GM18870 (cell line): ENCODE data around the gene COL6A3.

Experiments used
- ATAC-seq: cut with Tn5 transposase; IDR thresholded peaks from one replicate; pipeline ENCODE4 v1.9.1; 2021; ENCODE audit warnings: moderate library complexity; ENCODE audit not compliant: unreplicated experiment

The COL6A3 gene

DNA sequence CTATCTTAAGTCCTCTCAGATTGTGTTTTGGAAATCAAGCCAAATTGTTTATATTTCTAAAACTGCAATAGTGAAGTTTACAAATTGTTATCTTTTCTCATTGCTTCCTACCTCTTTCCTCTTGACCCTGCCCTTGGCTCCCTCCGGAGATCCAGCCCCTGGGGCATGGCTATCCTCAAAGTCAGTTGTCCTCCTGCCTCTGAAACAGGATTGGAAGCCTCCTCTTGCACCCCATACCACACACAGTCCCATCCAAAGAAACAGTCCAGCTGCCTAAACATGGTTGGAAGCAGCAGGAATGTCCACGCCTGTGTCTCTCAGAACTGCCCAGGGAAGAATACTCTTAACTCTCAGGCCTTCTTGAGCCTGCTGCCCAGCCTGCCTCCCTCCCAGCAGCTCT lies 30.1 kb upstream of the COL6A3 start:
- ATAC-seq: no peak

DNA sequence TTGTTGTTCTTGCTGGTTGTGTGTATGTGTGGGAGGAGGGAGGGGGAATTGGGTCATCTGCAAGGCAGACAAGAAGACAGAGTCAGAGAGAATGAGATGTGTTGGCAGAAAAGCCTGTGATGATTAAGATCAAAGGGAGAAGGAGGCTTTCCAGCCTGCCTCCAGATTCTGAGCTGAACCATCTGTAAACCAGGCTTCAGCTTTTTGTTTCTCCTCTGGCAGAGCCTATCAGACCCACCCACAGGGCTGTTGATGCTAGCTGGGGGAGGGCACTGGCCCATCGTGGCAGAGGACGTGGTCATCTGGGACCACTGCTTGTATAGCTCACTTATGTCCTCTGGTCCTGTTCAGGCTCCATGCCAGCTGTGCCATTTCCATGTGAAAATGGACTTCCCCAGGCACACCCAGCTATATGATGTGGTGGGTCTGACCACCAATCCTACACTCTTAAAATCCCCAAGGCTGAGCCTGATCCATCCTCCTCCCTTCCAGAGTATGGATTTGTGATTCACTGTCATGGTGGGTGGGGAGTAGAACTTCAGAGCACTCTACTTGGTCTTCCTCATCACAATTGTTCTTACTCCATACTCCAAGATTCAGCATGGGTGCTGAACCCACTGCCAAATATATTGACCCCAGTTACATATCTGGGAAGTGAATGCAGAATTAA lies 27.8 kb upstream of the COL6A3 start:
- no peak for ATAC-seq

DNA sequence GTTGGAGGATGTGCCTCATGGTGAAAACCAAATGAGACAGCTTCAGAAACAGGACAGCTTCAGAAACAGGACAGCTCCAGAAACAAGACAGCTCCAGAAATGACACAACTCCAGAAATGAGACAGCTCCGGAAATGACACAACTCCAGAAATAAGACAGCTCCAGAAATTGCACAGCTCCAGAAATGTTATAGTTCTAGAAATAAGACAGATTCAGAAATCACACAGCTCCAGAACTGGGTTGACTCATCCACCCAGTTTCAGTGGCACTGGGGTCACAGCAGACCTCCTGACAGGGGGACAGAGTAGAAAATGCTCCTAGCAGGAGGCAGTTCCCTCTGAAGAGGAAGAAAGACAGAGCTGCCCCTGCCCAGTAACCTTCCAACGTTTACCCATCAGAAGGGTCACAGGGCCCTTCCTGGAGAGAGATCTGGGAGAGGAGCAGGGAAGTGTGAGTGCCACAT lies 26.9 kb upstream of the COL6A3 start:
- ATAC-seq: no peak

DNA sequence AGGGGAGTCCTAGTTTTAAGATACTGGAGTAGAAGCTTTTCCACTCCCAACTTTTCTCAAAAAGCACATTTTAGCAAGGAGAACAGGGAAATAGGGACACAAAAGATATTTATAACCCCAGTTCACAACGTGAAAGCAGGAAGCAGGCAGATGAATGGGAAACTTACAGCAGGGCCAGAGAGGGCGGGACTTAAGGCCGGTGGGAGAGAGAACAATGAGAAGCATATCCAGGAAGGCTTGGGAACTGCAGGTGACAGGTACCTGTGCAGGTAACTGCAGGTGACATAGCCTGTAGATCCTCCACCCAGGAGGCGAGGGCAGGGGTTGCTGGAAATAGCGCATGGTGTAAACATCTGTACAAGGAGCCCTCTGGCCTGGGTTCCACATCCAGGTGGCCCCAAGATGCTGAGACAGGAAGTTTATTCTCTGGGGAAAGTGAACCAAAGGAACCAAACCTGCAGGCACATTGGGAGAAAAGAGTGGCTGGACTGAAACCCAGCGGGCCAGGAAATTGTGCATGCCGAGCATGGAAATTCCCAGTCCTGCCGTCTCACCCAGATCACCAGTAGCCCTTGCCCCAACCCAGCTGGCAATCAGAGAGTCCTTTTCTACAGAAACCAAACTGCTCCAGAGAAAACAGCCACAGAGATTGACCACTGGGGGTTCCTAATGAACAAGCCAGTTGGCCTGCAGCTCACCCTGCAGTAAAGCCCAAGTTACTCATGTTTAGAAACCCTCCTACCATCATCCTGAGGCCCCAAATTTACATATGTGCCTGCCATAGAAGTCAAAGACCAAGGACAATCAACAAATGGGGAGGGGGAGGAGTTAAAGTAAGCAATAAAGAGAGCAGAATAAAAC lies 24.3 kb upstream of the COL6A3 start:
- ATAC-seq: no peak

DNA sequence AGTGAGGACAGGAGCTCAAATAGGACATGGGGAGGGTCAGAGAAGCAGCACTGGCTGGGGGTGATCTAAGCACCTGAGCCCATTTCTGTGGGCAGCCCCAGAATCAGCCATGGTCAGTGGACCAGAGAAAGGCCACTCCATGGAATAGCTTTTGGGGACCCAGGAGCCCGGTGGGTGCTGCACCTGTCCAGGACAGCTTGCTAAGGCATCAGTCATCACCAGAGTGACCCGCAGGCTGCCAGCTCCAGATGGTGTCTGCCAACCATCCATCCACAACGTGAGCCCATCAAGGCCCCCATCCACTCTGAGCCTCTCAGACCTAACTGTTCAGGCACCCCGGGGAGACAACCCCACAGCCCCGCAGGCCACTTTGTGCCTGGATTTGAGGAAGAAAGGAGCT lies 23.6 kb upstream of the COL6A3 start:
- no peak for ATAC-seq

DNA sequence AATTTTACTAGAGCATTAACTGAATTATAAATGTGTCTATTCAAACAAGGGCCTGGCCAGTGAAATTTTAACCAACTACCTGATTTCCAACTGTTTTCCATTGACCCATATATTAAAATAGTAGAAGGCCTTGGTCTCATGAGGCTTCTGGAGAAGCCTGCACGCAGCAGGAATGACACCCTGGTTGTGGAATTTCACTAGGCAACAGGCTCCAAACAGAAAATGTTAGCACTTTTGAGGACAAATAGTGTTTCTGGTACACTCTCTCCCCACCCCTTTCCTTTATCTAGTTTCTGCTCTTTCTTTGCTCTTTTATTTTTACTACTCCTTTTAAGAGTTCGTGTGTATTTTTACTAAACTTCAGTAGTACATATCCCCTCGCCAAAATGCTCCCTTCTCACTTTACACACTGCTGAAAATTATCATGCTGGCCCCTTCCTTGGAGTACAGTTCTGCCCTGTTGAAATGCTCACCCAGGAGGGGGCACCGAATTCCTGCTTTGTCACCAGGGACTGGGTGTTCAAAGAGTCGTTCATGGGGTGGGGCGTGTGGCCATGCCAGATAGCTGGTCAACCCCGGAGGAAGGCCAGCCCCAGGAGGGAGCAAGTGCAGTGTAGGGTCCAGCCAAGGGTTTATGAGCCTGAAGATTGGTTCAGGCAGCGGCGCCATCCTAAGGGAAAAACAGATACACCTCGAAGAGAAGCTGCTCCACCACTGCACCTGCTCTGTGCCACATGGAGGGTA lies 22.1 kb upstream of the COL6A3 start:
- no peak for ATAC-seq

DNA sequence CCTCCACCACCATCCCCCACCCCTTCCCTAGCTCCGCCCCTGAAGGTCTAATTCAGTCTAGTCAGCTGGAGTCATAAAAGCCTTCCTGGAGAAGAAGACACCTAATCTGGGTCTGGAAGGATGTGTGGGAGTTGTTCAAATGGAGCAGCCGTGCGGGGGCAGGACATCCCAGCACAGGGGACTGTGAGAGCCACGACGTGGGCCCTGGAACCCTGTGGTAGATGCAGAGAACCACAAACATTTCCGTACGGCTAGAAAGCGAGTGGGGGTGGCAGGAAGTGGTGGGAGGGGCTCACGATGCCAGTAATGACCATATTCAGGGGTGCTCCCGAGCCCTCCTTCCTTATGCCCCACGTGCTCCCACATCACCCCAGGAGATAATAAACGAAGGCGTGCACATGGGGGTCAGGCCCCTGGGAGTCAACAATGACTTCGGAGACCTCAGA lies 20.9 kb upstream of the COL6A3 start:
- no peak for ATAC-seq

DNA sequence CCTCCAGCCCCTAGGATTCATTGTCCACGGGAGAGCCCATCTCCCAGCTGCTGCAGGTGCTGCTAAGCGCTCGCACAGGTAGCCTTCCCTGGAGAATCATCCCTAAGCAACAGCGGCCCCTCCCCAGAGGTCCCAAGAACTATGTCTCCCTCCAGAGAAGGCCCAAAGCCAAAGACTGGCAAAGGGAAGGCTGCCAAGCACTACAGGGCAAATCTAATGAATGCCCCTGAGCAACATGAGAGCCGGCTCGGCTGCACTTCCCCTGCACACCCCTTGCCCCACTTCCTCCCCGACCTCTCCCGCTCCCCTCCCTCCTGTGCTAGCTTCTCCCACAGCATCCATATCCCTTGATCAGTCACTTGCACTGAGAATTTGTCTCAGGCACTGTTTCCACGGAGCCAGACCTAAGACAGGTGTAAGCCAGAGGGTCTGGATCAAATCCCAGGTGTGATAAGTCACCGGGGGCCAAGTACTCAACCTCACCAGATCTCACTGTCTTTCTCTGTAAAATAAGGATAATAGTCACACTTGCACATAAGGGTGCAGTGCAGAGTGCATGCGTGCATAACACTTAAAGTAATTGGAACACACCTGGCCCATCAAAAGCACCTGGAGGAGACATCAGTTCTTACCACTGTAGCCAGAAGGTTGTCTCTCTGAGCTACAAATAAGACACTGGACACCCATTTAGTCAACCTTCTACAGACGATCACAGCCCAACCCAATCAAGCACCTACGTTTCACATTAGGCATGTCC lies 20.1 kb upstream of the COL6A3 start:
- ATAC-seq: no peak

DNA sequence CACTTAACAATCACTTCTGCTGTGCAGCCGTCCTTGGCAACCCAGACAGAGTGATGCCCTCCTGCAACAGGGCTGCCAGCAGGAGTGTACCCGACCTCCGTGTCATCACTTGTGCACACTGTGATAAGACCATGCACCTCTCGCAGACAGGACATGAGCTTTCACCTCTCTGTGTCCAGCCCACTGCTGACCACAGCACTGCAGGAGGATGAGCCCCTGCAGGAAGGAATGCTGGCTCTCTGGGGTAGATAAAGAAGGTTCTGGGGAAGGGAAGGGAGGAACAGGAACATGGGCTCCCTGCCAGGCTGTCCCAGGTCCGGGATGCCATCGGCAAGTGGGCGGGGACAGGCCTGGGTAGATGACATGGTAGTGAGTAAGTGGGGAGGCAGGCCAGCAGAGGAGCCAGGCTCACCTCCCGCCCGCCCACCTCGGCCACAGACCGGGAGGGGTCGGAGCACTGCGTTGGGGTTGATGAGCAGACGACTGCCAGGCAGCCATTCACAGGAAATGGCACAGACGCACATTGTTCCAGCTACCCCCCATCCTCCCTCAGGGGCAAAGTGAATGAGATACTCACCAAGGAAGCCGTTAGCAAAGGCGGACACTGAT lies 18.6 kb upstream of the COL6A3 start:
- no peak for ATAC-seq

DNA sequence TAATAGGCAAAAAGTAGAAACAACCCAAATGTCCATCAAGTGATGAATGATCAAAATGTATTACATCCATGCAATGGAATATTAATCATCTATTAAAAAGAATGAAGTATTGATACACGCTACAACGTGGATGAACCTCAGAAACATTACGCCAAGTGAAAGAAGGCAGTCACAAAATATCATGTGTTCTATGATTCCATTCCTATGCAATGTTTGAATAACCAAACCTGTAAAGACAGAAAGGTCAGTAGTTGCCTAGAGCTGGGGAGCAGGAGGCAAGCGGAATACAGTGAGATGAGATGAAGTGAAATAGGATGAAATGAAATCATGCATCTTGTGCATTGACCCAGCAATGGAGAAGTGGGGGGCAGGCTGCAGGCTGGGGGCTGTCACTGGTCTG lies 17.9 kb upstream of the COL6A3 start:
- ATAC-seq: no peak

DNA sequence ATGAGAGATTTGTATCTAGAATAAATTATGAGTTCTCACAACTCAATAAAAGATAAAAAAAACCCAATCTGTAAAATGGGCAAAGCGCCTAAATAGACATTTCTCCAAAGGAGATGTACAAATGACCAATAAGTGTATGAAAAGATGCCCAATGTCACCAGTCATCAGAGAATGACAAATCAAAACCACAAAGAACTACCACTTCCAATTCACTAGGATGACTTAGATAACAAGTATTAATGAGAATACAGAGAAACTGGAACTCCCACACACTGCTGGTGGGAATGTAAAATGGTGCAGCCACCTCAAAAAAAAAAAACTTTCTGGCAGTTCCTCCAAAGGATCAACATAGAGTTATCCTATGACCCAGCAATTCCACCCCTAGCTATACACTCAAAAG lies 17.4 kb upstream of the COL6A3 start:
- ATAC-seq: no peak

DNA sequence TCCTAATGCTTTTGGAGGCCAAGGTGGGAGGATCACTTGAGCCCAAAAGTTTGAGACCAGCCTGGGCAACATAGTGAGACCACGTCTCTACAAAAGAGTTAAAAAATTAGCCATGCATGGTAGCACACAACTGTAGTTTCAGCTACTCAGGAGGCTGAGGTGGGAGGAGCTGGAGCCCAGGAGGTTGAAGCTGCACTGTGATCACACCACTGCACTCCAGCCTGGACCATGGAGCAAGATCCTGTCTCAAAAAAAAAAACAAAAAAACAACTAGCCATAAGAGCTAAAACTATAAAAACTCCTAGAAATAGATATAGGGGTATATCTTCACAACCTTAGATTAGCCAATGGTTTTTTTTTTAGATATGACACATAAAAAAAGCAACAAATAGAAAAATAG lies 16.9 kb upstream of the COL6A3 start:
- no peak for ATAC-seq

DNA sequence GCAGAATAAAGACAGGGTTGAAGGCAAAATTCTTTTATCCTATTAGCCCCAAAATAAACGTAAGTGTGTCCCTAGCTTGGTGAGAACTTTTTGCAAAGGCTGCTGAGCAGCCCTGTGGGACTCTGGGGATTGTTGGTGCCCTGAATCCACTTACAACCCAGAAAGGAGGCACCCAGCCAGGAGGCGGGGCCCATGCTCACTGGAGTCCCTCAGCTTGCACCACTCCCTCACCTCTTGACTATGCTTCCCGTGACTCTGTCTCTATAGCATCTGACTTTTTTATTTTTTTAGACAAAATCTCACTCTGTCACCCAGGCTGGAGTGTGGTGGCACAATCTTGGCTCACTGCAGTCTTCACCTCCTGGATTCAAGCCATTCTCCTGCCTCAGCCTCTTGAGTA lies 15.8 kb upstream of the COL6A3 start:
- ATAC-seq: no peak

DNA sequence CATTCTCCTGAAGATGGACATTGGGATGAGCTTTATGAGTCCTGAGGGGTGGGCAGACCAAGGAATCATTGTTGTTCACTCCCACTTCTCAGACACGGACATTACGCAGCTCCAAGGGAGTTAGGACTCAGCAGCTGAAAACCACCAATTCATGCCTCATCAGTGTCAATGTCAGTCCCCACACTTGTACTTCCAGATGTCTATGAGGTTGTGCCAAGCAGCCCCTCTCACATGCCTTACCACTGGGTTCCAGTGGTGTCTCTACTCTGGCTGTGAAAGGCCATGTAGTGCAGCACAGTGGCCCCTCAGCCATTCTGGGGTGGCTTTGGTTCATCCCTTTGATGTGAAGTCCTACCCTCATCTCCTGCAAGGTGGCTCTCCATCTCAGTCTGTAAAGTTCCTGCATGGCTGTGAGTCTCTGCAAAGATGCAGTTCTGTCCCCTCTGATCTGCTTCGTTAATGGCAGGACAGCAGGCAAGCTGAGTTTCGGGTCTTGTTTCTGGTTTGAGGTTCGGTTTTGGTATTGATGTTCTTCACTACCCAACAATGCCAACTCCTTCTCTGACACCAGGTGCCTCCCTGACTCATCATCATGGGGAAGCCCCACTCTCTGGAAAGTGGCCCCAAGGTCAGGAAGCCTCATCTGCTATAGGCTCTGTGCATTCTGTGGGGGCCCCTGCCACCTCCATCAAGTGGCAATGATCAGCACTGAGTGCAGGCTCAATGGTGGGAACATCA lies 14.0 kb upstream of the COL6A3 start:
- no peak for ATAC-seq

DNA sequence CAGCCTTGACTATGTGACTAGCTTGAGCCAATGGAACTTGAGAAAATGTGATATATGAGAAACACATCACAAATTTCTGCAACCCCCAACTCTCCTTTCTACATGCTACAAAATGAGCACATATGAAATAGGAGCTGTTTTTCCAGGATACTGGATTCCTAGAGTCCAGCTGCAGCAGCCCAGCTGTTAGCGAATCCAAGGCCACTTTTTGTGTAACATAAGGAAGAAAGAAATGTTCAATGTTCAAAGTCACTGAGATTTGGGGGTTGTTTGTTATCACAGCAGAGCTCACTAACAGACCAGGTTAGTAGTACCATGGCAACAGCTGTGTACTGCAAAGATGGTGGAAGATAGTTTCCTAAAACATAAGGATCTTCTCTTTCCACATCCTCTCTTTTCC lies 12.6 kb upstream of the COL6A3 start:
- ATAC-seq: no peak

DNA sequence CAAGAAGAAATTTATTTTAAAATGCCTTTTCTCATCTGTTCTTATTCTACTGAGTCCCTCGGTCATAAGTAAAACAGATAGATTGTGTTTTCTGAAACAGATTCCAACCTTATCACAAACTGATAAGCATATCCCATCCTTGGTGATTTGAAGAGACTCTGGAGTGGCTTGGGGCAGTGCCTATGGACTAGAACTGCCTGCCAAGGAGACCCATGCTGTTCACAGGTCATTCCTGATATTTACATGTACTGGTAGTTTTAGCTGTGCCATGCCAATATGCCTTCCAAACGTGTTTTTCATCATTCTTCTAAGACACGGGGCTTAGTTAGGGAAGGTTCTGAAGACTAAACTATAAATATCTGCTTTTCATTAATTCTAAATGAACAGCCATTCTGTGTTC lies 11.4 kb upstream of the COL6A3 start:
- no peak for ATAC-seq

DNA sequence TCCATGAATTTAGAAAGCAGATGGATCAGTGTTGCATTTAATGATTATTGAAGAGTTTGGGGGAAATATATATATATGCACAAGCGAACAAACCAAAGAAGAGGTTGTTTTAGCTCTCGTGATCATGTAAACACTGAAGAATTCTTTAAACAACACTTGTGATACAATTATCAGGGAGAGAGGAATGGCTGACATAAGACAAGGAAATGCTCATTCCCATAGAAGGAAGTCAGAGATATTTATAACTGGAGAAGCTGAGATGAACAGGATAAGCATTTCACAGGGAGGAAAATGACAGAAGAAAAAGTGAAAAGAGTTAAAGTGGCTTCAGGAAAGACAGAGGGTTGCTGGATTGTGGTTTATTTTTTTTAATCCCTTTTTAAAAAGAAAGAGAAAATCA lies 10.6 kb upstream of the COL6A3 start:
- no peak for ATAC-seq

DNA sequence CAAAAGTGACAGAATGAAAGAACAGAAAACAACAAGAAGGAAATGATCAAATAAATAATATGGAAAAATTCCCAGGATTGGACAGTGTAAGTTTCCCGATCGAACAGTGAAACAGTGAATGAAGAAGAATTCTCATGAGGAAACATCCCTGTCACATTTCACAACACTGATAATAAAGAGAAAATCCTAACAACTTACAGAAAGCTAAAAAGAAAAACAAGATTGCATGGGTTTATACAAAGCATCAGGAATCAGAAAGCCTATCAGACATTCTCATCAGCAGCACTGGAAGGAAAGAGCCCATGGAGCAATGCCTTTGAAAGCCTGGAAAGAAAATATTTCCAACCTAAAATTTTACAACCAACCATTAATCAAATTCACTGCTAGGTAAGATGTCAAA lies 9.9 kb upstream of the COL6A3 start:
- no peak for ATAC-seq

DNA sequence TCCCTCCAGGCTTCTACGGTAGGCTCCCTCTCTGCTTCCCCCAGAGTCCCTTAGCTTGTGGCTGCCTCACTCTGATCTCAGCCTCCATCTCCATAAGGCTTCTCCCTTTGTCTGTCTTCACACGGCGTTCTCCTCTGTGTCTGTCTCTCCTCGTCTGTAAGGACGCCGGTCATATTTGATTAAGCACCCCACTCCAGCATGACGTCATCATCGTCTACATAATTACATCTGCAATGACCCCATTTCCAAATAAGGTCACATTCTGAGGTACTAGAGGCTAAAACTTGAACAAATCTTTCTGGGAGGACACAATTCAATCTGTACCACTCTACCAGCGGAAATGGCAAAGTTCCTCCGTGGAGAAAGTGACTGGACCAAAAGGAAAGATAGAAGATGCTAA lies 8.3 kb upstream of the COL6A3 start:
- ATAC-seq: no peak

DNA sequence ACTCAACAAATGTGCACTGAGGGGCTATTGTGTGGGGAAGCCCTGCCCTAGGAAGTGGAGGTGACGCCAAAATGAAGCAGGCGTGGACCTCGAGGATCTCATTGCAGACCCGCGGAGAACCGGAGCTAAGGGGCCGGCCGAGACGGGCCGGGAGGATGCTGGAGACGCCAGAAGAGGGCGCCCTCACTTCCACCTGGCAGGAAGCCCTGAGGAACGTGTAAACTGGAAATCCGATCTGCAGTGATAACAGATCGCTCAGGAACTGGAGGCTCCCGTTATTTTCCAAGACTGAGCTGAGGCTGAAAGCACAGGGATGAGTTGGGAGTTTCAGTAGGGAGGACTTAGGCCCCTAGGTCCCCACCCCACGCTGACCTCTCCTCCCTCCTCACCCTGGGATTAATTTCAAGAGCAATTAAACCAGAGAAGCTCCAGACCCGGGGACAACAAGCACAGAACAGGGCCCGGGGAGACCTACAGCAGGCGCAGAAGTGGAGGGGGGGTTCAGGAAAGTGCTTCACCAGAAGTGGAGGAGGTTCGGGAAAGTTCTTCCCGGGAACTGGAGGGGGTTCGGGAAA lies 7.7 kb upstream of the COL6A3 start:
- ATAC-seq: no peak
